ENCODE data around the gene FGF5.
"Not testable (repeated sequence)": the region's sequence is repeated elsewhere in the genome, so short reads cannot be mapped to it uniquely, and the experiment has no call there.

FGF5 gene

DNA sequence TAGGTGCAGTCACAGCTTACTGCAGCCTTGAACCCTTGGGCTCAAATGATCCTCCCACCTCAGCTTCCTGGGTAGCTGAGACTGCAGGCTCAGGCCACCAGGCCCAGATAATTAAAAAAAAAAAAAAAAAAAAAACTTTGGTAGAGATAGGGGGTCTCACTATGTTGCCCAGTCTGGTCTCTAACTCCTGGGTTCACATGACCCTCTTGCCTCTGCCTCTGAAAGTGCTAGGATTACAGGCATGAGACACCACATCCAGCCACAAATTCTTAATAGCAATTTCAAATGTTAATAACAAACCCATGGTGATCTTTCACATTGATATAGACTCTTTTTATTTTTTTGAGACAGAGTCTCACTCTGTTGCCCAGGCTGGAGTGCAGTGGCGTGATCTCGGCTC, 12.3 kb upstream of the FGF5 start:
- DNase-seq (ENCODE audit: low read depth, low spot score), result no peak

GRCh38 chr4:80255329-80256095, 11.0 kb upstream of the FGF5 start:
- DNase-seq (ENCODE audit: low read depth, low spot score), result peak; percentile 26

- DNase-seq (ENCODE audit: low read depth, low spot score), result no peak
Measured at GRCh38 chr4:80257851-80258250, 8.6 kb upstream of the FGF5 start.

DNA sequence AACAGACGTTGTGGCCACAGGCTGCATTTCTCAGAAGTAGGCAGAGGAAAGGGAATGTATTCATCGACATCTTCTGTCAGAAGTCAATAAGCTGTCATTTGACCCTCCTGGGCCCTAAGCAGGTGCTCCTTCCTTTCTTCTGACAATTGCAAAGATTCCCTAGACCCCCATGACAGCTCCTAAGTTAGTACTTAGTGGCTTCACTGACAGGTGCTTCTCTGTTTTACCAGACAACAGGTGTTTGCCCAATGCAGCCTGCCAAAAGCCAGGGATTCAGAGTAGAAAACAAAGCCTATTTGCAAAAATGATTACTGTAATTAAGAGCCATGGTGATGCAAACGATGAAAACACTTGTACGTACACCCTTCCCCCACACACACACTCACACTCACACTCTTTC, 7.5 kb upstream of the FGF5 start:
- DNase-seq (ENCODE audit: low read depth, low spot score), result no peak

GRCh38 chr4:80259817-80260216, 6.6 kb upstream of the FGF5 start:
- no peak for DNase-seq (ENCODE audit: low read depth, low spot score)

DNA sequence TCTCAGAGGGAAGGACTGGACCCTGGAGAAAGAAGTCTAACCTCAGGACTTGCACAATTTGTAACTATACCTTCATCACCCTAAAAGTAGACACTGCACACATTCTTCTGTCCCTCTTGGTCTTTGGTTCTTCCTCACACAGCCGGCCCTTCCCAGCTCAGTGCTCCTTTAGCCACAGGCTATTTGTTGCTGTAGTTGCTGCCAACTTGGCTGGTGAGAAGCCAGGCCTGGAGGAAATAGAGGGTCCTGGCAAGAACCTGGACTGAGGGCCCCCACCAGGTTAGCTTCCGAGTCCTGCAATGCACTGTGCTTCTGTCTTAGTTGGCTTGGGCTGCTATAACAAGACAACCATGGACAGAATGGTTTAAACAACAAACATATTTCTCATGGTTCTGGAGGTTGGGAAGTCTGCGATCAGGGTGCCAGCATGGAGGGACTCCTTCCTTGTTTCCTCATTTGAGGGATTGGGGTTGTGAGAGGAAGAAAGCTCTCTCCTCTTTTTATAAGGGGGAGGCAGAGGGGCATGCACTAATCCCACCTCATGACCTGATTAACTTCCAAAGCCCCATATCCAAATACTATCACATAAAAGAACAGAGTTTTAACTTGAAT, 4.4 kb upstream of the FGF5 start:
- DNase-seq (ENCODE audit: low read depth, low spot score), result no peak

DNA sequence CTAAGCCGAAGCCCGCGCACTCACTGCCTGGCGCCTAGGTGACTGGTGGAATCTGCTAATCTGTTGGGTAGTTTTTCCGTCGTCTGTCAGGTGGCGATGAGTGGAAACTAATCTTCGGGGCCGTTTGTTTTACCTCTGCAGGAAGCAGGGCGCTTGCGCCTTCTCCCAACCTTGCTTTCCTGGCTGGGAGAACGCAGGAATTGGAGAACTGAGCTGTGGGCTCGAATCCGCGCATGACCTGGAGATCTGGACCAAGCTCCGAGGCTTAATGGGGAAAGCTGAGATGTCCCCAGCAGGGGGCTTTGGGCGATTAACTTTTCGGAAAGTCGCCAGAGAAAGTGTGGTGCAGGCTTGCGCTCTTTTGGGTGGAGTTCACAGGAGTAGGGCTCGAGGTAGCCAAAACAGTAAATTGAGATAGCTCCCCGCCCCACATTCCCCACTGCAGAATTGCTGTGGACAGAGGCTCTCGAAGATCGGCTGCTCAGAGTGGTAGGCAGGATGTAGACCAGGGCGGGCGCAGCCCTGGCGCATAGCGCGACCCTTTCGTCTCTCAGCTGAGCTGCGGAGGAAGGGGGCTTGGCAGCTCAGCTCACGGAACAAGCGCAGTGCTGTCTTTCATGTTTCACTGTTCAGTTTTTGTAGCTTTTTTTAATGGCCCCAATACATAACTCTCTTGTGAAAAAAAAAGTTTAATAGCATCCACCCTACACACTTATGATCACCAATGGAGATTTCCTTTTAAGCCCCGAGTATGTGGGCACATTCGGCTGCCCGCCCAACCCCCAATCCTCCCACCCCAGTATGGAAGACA, 2.7 kb upstream of the FGF5 start:
- DNase-seq (ENCODE audit: low read depth, low spot score), result peak; percentile 34

- DNase-seq (ENCODE audit: low read depth, low spot score), result no peak
Measured at GRCh38 chr4:80264352-80264647, 2.2 kb upstream of the FGF5 start.

DNA sequence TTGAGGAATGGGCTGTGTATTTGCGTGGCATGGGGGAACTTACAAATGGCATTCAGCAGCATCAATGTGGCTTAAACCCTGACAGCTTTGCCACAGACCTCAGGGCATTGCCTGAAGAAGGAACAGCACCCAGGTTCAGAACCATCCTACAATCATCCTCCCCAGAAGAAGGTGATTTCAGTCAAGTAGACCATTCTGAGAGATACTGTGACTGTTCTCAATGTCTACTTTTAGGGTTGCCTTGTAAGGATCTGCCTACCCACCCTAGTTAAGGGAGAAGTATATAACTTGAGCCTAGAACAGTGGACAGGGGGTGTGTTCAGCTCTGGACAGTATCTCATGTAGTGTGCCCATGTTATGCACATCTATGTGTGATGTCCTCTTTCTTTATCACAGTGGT, 1.6 kb upstream of the FGF5 start:
- no peak for DNase-seq (ENCODE audit: low read depth, low spot score)

DNA sequence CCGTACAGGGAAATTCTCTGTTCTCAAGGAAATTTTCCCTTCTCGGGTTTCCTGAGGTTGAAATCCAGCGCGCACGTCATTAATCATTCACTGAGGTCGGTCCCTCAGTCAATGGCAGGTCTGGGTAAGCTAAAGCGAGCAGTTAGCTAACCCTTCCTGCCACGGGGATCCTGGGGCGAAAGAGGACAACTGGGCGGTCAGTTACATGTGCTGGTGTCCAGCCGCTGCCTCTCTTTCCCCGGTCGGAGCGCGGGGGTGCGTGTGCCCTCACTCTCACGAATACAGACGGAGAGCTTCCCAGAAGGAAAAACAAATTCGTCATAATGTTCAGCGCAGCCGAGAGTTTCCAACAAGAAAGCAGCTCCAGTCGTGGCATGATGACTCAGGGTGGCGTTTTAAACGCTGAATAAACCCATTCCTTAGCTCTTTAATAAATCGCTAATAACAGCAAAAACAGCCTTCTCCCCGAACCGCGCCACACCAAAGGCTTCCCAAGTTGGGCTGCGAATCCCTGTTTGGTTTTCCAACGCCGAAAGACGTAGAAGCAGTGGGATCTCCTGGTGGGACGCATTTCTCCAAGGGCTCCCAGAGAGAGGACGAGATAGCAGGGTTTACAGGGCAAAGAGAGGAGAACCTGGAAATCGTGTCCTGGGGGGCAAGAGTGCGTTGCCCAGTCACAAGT, 752 bp upstream of the FGF5 start:
- DNase-seq (ENCODE audit: low read depth, low spot score), result peak; percentile 87

GRCh38 chr4:80266902-80267380, 477 bp downstream of the FGF5 start:
- peak; percentile 77 for DNase-seq (ENCODE audit: low read depth, low spot score)

DNA sequence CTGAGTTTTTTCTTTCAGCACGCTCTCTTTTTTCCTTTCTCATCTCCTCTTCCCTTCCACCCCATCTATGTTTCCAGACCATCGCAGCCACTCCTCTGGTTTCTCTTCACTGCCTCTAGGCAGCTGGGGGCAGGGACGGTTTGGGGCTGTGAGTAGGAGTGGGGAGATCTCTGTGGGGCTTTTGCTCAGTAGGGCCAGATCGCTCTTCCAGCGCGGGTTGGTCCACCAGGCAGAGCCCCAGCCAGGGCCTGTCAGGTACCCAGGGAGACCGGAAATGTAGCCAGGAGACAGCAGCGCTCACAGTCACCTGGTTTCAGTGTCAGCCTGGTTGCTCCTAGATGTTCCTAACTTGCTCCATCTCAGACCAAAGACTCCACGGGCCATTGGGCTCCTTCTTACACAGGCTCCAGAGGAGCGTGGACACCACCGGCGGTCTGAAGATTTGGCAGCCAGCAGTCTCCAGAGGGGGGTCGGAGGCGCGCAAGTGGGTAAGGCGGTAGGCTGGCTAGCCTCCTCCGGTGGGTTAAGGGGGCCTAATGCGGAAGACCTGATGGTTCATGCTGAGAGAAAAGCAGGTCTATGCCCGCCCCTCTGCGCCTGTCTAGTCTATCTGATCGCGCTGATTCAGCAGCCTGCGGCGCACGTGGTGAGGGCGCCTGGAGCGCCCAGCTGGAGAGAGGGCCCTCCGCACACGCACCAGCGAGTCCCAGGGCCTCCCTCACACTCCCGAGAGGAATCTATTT, 1.8 kb downstream of the FGF5 start:
- peak; percentile 80 for DNase-seq (ENCODE audit: low read depth, low spot score)

GRCh38 chr4:80268936-80269335, 2.5 kb downstream of the FGF5 start:
- peak; percentile 56 for DNase-seq (ENCODE audit: low read depth, low spot score)

DNA sequence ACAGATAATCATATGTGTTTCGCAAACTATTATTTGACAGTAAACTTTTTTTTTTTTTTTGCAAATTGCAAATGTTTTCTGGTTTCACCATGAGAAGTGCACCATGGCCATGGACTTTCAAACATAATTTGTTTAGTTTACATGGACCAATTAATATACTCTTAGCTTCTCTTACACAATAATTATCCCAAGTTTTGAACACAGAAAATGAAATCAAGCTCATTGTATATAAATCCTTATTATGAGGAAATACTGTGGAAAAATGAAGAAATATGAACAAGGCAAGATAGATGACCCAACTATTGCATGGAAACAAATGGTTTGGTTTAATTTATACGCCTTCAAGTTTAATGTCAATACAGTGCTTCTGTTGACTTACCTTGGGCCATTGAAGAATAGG, 3.9 kb downstream of the FGF5 start:
- no peak for DNase-seq (ENCODE audit: low read depth, low spot score)

DNA sequence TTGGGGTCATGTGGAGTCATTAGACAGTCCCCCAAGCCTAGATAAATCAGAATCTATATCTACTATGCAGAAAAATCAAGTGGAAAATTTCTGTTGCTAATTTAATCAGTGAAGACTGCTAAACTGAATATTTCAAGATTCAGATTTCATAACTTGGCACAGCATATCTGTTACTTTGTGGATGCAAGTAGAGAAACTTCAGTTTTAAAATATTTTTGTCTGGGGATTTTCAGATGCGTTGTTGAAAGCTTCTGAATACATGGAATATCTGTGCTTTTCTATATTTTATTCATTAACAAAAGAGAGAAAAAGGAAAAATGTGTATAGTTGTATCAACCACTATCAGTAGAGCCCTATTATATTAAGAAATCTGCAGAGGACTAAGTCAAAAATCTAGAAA, 4.4 kb downstream of the FGF5 start:
- no peak for DNase-seq (ENCODE audit: low read depth, low spot score)

DNA sequence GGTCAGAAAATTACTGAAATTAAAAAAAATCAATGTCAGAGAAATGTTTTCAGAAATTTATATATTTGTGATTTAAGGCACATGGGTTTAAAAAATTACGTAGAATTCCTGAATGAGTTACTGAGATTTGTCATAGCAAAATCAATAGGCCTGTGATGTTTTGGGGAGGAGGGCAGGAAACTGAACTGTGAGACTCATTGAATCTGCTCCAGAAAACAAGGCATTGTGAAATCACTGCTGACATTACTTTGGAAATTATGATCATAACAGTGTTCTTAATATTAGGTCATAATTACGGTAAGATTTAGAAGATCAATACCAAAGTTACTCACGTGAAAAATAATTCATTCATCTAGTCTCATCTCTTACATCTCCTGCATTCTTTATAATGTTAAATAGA, 5.3 kb downstream of the FGF5 start:
- DNase-seq (ENCODE audit: low read depth, low spot score), result no peak

- DNase-seq (ENCODE audit: low read depth, low spot score), result no peak
Measured at GRCh38 chr4:80276931-80277330, 10.5 kb downstream of the FGF5 start.

GRCh38 chr4:80279751-80280150, 13.3 kb downstream of the FGF5 start:
- no peak for DNase-seq (ENCODE audit: low read depth, low spot score)

- peak; percentile 15 for DNase-seq (ENCODE audit: low read depth, low spot score)
Measured at GRCh38 chr4:80286451-80286850, 20.0 kb downstream of the FGF5 start.

- DNase-seq (ENCODE audit: low read depth, low spot score), result not testable (repeated sequence)
Measured at GRCh38 chr4:80290665-80291064, 24.2 kb downstream of the FGF5 start.

DNA sequence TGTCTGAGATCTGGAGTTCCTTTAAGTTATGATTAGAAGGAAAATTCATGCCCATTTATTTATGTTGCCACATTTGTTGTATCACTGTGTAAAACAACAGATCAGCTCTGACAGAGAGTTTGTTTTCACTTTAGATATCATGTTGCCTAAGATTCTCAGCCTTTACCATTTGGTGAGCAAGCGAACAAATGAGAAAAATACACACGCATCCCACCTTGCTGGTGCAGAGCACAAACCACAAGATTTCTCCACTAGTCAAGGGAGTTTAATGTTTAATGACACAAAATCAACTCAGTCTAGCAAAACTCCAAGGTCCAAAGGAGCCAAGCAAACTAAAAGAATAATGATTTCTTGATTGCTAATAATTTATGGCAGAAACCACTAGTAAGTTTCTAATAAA, 27.7 kb downstream of the FGF5 start:
- no peak for DNase-seq (ENCODE audit: low read depth, low spot score)
